OCI-LY1 (cell line): ENCODE measurements around the gene RAD17.
"Not testable (repeated sequence)": the region's sequence is repeated elsewhere in the genome, so short reads cannot be mapped to it uniquely, and the experiment has no call there.

Experiments used
- CTCF ChIP-seq: fragments of 200-600 bp; sonication (generic), shearing (Covaris generic); IDR thresholded peaks from 2 replicates; pipeline ENCODE4 v1.5.1; 2017; ENCODE audit warnings: mild to moderate bottlenecking, antibody characterized with exemption, low read length, moderate library complexity, mixed read lengths
- EZH2 ChIP-seq: fragments of 200-600 bp; sonication (generic), shearing (Covaris generic); IDR thresholded peaks from 2 replicates; pipeline ENCODE4 v1.8.0; 2017; ENCODE audit warnings: borderline replicate concordance, mixed run types, mild to moderate bottlenecking, antibody characterized with exemption, low read length, moderate library complexity, mixed read lengths

GRCh38 chr5:69450527-69450926 lies 80.9 kb downstream of the RAD17 start:
- TF ChIP-seq CTCF, EZH2: not testable (repeated sequence)
